ENCODE results near the gene ADD1. TPM values are rescaled to one million over a fixed set of nuclear protein-coding genes. Genes with fewer than 3 reads are reported as not detected.
A peak's percentile ranks its signal among the peaks of the same experiment; 100 is the strongest.

The ADD1 gene
- total RNA-seq, 1 experiment from 2014 or later = 232 TPM

DNA sequence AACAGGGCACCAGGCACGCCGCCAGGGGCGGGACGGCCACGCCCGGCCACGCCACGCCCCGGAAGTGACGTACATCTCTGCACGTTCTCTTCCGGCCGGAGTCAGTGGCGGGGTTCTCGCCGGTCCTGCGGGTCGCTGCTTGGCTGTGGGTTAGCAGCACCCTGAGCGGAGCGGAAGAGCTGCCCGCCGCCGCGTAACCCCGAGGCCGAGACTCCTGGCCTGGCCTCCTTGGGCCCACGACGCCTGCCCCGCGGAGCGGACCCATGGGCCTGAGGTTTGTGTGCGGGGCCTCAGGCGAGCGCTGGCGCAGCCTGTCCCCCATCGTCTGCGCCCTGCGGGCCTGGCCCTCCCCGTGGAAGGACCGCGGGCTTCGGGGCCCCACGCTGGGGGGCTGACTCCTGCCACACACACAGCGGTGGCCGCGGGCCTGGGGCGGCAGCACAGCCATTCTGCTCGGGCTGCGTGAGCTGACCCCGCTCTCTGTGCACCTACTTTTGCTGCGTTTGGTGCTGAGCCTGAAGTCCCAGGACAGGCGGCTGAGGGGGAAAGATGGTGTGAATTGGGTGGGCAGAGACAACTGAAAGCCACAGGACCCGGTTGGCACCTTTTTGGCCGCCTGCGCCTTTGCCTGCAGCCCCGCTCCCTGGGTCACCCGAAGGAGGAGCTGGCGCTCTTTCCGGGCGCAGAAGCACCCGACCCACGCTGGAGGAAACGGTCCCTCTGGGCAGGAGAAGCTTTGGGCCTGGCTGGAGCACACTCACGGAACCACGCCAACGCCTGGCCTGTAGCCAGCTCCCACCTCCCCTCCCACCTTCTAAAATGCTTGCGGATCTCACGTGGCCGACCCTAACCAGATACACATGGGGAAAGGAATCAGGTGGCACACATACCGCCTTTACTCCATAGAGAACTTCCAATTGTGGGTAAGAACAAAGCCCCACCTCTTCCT lies 91.4 kb downstream of the ADD1 start:
- peak; percentile 93 for DNase-seq (ENCODE audit: low spot score)
- no TSS peak for BruUV-seq (replicated peaks)
- intact Hi-C loops (cut with micrococcal nuclease; ENCODE audit: unreplicated experiment) = no loop called here
- Histone ChIP-seq H3K27me3 (replicated peaks; ENCODE audit: insufficient read depth, low read depth, low read length, poor library complexity) (no peaks in the 10 kb centered on the region), H3K36me3 (ENCODE audit: insufficient read depth, low read length, poor library complexity, severe bottlenecking) (peaks cover 45% of the 10 kb centered on the region), H3K27ac (ENCODE audit: low read depth, low read length, poor library complexity, severe bottlenecking) (peak overlapping the region; percentile 89), H3K4me1 (ENCODE audit: insufficient read depth, low read length, poor library complexity, severe bottlenecking) (peaks cover 19% of the 10 kb centered on the region), H3K9me3 (ENCODE audit: low read depth, low read length, poor library complexity, severe bottlenecking) (no peaks in the 10 kb centered on the region), H3K4me3 (ENCODE audit: low read depth, low read length, poor library complexity, severe bottlenecking) (peak overlapping the region; percentile 85)
- TF ChIP-seq, protein P1, sequence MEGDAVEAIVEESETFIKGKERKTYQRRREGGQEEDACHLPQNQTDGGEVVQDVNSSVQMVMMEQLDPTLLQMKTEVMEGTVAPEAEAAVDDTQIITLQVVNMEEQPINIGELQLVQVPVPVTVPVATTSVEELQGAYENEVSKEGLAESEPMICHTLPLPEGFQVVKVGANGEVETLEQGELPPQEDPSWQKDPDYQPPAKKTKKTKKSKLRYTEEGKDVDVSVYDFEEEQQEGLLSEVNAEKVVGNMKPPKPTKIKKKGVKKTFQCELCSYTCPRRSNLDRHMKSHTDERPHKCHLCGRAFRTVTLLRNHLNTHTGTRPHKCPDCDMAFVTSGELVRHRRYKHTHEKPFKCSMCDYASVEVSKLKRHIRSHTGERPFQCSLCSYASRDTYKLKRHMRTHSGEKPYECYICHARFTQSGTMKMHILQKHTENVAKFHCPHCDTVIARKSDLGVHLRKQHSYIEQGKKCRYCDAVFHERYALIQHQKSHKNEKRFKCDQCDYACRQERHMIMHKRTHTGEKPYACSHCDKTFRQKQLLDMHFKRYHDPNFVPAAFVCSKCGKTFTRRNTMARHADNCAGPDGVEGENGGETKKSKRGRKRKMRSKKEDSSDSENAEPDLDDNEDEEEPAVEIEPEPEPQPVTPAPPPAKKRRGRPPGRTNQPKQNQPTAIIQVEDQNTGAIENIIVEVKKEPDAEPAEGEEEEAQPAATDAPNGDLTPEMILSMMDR (conservative IDR thresholded peaks at IDR 0.05; ENCODE audit: low read depth, low read length) = no peak
- no peak for TF ChIP-seq EZH2 (IDR thresholded peaks at IDR 0.05; ENCODE audit: borderline replicate concordance, low read depth, low read length, poor library complexity, severe bottlenecking)
- ChIA-PET CTCF (no interaction called here), POLR2A (ENCODE audit: low non-redundant PET) (no interaction called here)

GRCh38 chr4:2935762-2936743 lies 92.4 kb downstream of the ADD1 start:
- Histone ChIP-seq H3K27me3 (replicated peaks; ENCODE audit: insufficient read depth, low read depth, low read length, poor library complexity) (no peaks in the 10 kb centered on the region), H3K36me3 (ENCODE audit: insufficient read depth, low read length, poor library complexity, severe bottlenecking) (peaks cover 46% of the 10 kb centered on the region), H3K4me1 (ENCODE audit: insufficient read depth, low read length, poor library complexity, severe bottlenecking) (peaks cover 19% of the 10 kb centered on the region), H3K27ac (ENCODE audit: low read depth, low read length, poor library complexity, severe bottlenecking) (peak overlapping the region; percentile 89), H3K4me3 (ENCODE audit: low read depth, low read length, poor library complexity, severe bottlenecking) (peak overlapping the region; percentile 85), H3K9me3 (ENCODE audit: low read depth, low read length, poor library complexity, severe bottlenecking) (no peaks in the 10 kb centered on the region)
- no peak for TF ChIP-seq EZH2 (IDR thresholded peaks at IDR 0.05; ENCODE audit: borderline replicate concordance, low read depth, low read length, poor library complexity, severe bottlenecking)
- TF ChIP-seq, protein P1 (conservative IDR thresholded peaks at IDR 0.05; ENCODE audit: low read depth, low read length) = no peak
- POLR2A ChIA-PET (ENCODE audit: low non-redundant PET) = no interaction called here
- no peak for DNase-seq (ENCODE audit: low spot score)
- intact Hi-C loops (cut with micrococcal nuclease; ENCODE audit: unreplicated experiment) = no loop called here
- CTCF ChIA-PET = no interaction called here
- TSS peak; percentile 57 for BruUV-seq (replicated peaks)

- no peaks in the 10 kb centered on the region for H3K27me3 ChIP-seq (replicated peaks; ENCODE audit: insufficient read depth, low read depth, low read length, poor library complexity)
- CTCF ChIA-PET = no interaction called here
- no TSS peak for BruUV-seq (replicated peaks)
- H3K4me1 ChIP-seq (ENCODE audit: insufficient read depth, low read length, poor library complexity, severe bottlenecking) = peaks cover 19% of the 10 kb centered on the region
- H3K36me3 ChIP-seq (ENCODE audit: insufficient read depth, low read length, poor library complexity, severe bottlenecking) = peaks cover 49% of the 10 kb centered on the region
- POLR2A ChIA-PET (ENCODE audit: low non-redundant PET) = no interaction called here
- no peak overlapping the region for H3K4me3 ChIP-seq (ENCODE audit: low read depth, low read length, poor library complexity, severe bottlenecking)
- no peak for DNase-seq (ENCODE audit: low spot score)
- intact Hi-C loops (cut with micrococcal nuclease; ENCODE audit: unreplicated experiment) = no loop called here
- no peak overlapping the region for H3K27ac ChIP-seq (ENCODE audit: low read depth, low read length, poor library complexity, severe bottlenecking)
- no peaks in the 10 kb centered on the region for H3K9me3 ChIP-seq (ENCODE audit: low read depth, low read length, poor library complexity, severe bottlenecking)
- TF ChIP-seq, protein P1 (conservative IDR thresholded peaks at IDR 0.05; ENCODE audit: low read depth, low read length) = no peak
- no peak for TF ChIP-seq EZH2 (IDR thresholded peaks at IDR 0.05; ENCODE audit: borderline replicate concordance, low read depth, low read length, poor library complexity, severe bottlenecking)
Observed at GRCh38 chr4:2936773-2937145, 93.1 kb downstream of the ADD1 start.
